Measurements from ENCODE around the gene SPTBN4. TPM values are rescaled to one million over a fixed set of nuclear protein-coding genes. Genes with fewer than 3 reads are reported as not detected.
"Not testable (repeated sequence)": the region's sequence is repeated elsewhere in the genome, so short reads cannot be mapped to it uniquely, and the experiment has no call there.

The SPTBN4 gene
- total RNA-seq, 2 donors from 2014 or later, result 0.79 to 2.0 TPM

- peaks cover 19% of the 10 kb centered on the region for H3K36me3 ChIP-seq (ENCODE audit: control insufficient read depth, insufficient read depth, low read length)
- WGBS, 2 experiments (ENCODE audit: insufficient coverage in 1 of 2, insufficient read length in 1 of 2), result 88 to 97% methylated on average over 5 to 24 of the region's 26 CpGs
- TF ChIP-seq, protein P1, sequence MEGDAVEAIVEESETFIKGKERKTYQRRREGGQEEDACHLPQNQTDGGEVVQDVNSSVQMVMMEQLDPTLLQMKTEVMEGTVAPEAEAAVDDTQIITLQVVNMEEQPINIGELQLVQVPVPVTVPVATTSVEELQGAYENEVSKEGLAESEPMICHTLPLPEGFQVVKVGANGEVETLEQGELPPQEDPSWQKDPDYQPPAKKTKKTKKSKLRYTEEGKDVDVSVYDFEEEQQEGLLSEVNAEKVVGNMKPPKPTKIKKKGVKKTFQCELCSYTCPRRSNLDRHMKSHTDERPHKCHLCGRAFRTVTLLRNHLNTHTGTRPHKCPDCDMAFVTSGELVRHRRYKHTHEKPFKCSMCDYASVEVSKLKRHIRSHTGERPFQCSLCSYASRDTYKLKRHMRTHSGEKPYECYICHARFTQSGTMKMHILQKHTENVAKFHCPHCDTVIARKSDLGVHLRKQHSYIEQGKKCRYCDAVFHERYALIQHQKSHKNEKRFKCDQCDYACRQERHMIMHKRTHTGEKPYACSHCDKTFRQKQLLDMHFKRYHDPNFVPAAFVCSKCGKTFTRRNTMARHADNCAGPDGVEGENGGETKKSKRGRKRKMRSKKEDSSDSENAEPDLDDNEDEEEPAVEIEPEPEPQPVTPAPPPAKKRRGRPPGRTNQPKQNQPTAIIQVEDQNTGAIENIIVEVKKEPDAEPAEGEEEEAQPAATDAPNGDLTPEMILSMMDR (conservative IDR thresholded peaks at IDR 0.05), result no peak
Measured at GRCh38 chr19:40589591-40590429, 123.0 kb downstream of the SPTBN4 start.

DNA sequence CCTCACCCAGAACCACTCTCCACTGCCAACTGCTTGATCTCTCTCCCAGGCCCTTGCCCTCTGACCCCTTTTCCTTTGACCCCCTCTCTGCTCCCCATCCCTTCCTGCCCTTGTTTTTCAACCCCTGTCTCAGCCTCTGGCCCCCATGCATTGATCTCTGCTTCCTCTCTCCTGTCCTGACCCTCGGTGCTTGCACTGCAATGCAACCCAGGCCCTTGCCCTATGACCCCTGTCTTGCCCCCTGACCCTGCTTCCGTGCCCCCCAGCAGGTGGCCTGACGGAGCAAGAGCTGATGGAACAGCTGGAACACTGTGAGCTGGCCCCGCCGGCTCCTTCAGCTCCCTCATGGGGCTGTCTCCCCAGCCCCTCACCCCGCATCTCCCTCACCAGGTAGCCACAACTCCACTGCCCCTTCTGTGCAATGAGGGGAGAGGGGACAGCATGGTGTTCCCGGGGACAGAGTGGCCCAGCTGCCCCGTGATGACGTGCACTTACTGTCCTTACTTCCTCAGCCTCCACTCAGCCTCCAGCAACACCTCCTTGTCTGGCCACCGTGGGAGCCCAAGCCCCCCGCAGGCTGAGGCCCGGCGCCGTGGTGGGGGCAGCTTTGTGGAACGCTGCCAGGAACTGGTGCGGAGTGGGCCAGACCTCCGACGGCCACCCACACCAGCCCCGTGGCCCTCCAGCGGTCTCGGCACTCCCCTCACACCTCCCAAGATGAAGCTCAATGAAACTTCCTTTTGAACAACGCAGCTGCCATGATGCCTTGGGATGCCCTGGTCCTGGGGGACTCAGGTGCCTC is 123.9 kb downstream of the SPTBN4 start:
- no peak overlapping the region for H3K27ac Mint-ChIP-seq

More at GRCh38 chr19:40589591-40590429, 123.0 kb downstream of the SPTBN4 start:
- Mint-ChIP-seq H3K27me3 (ENCODE audit: insufficient read depth) (peaks cover 7% of the 10 kb centered on the region), H3K9me3 (peaks cover 1% of the 10 kb centered on the region), H3K36me3 (ENCODE audit: low read depth) (peaks cover 40% of the 10 kb centered on the region), H3K4me1 (no peaks in the 10 kb centered on the region), H3K4me3 (no peak overlapping the region), H3K27ac (no peak overlapping the region)
- Histone ChIP-seq H3K4me3 (ENCODE audit: low read length) (no peak overlapping the region), H3K27me3 (ENCODE audit: control insufficient read depth, insufficient read depth, low read length, poor library complexity, severe bottlenecking) (no peaks in the 10 kb centered on the region), H3K9me3 (ENCODE audit: control insufficient read depth, low read length) (no peaks in the 10 kb centered on the region), H3K4me1 (ENCODE audit: control insufficient read depth, insufficient read depth, low read length) (no peaks in the 10 kb centered on the region), H3K27ac (ENCODE audit: low read depth, low read length) (peak overlapping the region; percentile 44), H3K9ac (ENCODE audit: extremely low read depth, low read length, poor library complexity, severe bottlenecking) (no peak overlapping the region)
- DNase-seq, result no peak

GRCh38 chr19:40591724-40592123 is 124.9 kb downstream of the SPTBN4 start:
- not testable (repeated sequence) for H3K27ac Mint-ChIP-seq; H3K4me1 ChIP-seq (ENCODE audit: control insufficient read depth, insufficient read depth, low read length); H3K4me1 Mint-ChIP-seq; H3K9ac ChIP-seq (ENCODE audit: extremely low read depth, low read length, poor library complexity, severe bottlenecking); DNase-seq; H3K27ac ChIP-seq (ENCODE audit: low read depth, low read length); H3K4me3 ChIP-seq (ENCODE audit: low read length); H3K27me3 ChIP-seq (ENCODE audit: control insufficient read depth, insufficient read depth, low read length, poor library complexity, severe bottlenecking); H3K9me3 ChIP-seq (ENCODE audit: control insufficient read depth, low read length); H3K9me3 Mint-ChIP-seq; H3K4me3 Mint-ChIP-seq
- WGBS, 2 experiments (ENCODE audit: insufficient coverage in 1 of 2, insufficient read length in 1 of 2), result 91 to 98% methylated on average over 3 to 4 of the region's 4 CpGs
- peaks cover 11% of the 10 kb centered on the region for H3K36me3 ChIP-seq (ENCODE audit: control insufficient read depth, insufficient read depth, low read length)
- Mint-ChIP-seq H3K27me3 (ENCODE audit: insufficient read depth) (peaks cover 26% of the 10 kb centered on the region), H3K36me3 (ENCODE audit: low read depth) (peaks cover 29% of the 10 kb centered on the region)

More for the DNA sequence above, 123.9 kb downstream of the SPTBN4 start:
- H3K9me3 Mint-ChIP-seq, result peaks cover 1% of the 10 kb centered on the region
- TF ChIP-seq, protein P1 (conservative IDR thresholded peaks at IDR 0.05), result no peak
- H3K36me3 Mint-ChIP-seq (ENCODE audit: low read depth), result peaks cover 38% of the 10 kb centered on the region
- no peaks in the 10 kb centered on the region for H3K4me1 ChIP-seq (ENCODE audit: control insufficient read depth, insufficient read depth, low read length)
- peaks cover 16% of the 10 kb centered on the region for H3K27me3 Mint-ChIP-seq (ENCODE audit: insufficient read depth)
- H3K27me3 ChIP-seq (ENCODE audit: control insufficient read depth, insufficient read depth, low read length, poor library complexity, severe bottlenecking), result no peaks in the 10 kb centered on the region
- peak; percentile 38 for DNase-seq
- H3K4me1 Mint-ChIP-seq, result no peaks in the 10 kb centered on the region
- H3K9ac ChIP-seq (ENCODE audit: extremely low read depth, low read length, poor library complexity, severe bottlenecking), result no peak overlapping the region
- peaks cover 15% of the 10 kb centered on the region for H3K36me3 ChIP-seq (ENCODE audit: control insufficient read depth, insufficient read depth, low read length)
- peak overlapping the region; percentile 44 for H3K27ac ChIP-seq (ENCODE audit: low read depth, low read length)
- WGBS, 2 experiments (ENCODE audit: insufficient coverage in 1 of 2, insufficient read length in 1 of 2), result 92 to 94% methylated on average over 12 to 22 of the region's 22 CpGs
- H3K4me3 ChIP-seq (ENCODE audit: low read length), result no peak overlapping the region
- H3K4me3 Mint-ChIP-seq, result no peak overlapping the region
- H3K9me3 ChIP-seq (ENCODE audit: control insufficient read depth, low read length), result no peaks in the 10 kb centered on the region

Measured in endodermal cell (in vitro differentiated cells).